HG03521 (cell line): ENCODE measurements around the gene GALNTL6.
"Not testable (repeated sequence)": the region's sequence is repeated elsewhere in the genome, so short reads cannot be mapped to it uniquely, and the experiment has no call there.

Experiments
- ATAC-seq: cut with Tn5 transposase; IDR thresholded peaks from one replicate; pipeline ENCODE4 v1.9.1; 2021; ENCODE audit warnings: mild to moderate bottlenecking, moderate library complexity; ENCODE audit not compliant: unreplicated experiment

The GALNTL6 gene

GRCh38 chr4:172997217-172997609 lies 1184.0 kb downstream of the GALNTL6 start:
- no peak for ATAC-seq

GRCh38 chr4:172997856-172998255 lies 1184.7 kb downstream of the GALNTL6 start:
- no peak for ATAC-seq

DNA sequence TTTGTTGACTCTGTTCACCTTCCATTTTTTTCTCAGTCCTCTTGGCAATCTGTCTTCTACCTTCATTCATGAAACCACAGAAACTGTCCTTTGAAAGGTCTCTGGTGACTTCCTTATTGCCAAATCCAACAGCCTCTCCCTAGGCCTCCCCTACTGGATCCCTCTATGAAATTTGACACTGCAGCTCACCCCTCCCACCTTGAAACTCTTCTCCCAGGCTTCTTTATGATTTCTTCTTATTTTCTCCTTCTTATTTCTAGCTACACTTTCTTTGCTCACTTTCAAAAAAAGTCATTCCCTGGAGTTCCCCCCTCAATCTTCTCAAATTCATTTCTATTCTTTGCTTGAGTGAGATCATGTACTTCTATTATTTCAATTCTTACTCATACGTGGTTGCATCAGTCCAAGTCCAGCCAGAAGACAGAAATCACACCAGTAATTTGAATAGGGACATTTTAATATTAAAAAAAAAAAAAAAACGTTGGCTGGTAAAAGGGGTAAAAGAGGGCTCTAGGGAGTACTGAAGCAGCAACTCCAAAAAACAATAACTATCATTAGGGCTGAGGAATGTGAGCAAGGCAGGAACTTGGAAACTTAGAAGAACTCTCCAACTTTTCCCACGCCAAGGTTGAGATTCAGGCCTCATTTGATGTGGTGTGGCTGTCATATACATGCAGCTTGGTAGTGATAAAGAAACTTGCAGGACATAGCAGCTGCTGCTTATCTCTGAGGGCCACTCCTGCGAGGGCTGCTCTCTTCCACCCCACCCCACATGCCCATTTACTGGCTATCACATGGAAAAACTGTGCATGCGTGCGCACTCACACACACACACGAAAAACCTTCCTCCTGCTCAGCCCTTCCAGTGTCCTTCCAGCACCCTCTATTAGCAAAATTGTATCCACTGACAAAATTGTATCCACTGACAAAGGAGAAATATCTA lies 1185.6 kb downstream of the GALNTL6 start:
- ATAC-seq = no peak

GRCh38 chr4:173001571-173001970 lies 1188.4 kb downstream of the GALNTL6 start:
- ATAC-seq = no peak

GRCh38 chr4:173002830-173003561 lies 1189.8 kb downstream of the GALNTL6 start:
- no peak for ATAC-seq

GRCh38 chr4:173005912-173006633 lies 1192.9 kb downstream of the GALNTL6 start:
- no peak for ATAC-seq

- ATAC-seq = no peak
These were observed 1195.2 kb downstream of the GALNTL6 start for GRCh38 chr4:173008436-173008835.

DNA sequence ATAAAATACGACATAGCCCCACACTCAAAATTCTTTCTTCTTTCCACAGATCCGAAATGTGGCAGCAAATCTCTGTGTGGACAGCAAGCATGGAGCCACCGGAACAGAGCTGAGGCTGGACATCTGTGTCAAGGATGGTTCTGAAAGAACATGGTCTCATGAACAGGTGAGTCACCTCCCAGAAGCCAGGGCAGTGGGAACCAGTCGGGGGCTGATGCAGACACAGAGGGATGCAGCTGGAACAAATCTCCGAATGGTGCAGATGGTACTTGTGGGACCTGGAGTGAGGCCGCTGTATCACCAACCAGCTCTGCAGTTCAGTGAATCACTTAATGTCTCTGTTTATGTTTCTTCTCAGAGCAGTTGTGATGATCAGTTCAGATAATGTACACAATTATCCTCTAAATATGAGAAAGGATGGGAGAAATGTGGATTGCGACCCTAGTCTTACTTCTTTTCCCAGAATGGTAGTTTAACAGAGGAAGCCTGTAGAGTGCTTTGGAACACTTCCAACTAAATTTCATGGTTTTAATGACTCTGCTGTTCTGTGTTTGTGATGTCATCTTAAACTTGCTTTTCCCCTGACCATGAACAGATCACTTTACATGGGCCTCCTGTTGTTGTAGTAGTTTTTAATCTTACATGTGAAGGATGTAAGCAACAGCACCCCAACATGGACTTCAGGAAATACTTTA lies 1196.1 kb downstream of the GALNTL6 start:
- no peak for ATAC-seq

DNA sequence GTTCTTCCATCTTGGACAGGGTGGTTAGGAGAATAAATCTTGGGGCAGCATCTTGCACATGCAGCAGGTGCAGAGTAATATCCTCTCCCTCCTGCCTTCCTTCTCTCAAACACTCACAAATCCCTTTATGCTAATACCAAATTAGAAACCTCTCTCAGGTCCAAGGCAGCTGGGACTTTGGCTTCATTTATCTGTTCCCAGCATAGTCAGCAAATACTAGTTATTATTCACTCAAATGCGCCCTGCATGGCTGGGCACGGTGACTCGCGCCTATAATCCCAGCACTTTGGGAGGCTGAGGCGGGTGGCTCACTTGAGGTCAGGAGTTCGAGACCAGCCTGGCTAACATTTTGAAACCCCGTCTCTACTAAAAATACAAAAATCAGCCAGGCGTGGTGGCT lies 1199.4 kb downstream of the GALNTL6 start:
- ATAC-seq = no peak

DNA sequence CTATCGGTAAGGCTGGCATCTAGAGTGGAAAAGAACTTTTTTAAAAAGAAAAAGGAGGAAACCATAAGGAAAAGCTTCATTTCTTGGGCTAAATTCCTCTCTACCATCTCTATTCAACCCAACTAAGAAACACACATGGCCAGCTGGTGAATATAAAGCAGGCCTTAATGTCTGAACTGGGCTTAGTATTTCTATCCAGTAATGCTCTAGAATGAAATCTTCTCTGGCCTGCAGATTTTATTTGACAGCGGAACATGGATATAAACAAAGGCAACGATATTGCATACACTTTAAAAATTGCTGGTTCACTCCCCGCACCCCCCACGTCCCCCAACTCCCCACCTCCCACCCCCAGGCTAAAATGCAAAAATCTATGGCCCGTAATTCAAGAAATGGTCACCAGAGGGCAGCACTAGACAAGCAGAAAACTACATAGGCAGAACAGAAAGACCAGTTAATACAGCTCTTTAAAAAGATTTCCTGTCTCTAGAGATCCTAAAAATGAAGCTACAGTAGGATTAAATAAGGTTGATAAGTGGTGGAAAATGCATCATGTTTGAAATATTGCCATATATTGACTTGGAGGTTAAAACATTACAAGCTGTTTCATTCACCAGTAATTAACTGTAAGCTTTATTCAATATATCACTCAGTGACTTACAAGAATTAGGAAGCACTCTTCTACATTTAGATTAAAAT lies 1200.2 kb downstream of the GALNTL6 start:
- no peak for ATAC-seq

GRCh38 chr4:173014113-173014558 lies 1200.9 kb downstream of the GALNTL6 start:
- ATAC-seq = no peak

DNA sequence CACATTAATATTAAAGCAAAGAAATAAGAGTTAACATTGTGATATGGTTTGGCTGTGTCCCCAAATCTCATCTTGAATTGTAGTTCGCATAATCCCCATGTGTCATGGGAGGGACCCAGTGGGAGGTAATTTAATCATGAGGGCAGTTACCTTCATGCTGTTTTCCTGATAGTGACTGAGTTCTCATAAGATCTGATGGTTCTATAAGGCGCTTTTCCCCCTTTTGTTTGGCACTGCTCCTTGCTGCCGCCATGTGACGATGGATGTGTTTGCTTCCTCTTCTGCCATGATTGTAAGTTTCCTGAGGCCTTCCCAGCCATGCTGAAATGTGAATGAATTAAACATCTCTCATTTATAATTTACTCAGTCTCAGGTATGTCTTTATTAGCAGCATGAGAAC lies 1201.6 kb downstream of the GALNTL6 start:
- ATAC-seq = no peak

DNA sequence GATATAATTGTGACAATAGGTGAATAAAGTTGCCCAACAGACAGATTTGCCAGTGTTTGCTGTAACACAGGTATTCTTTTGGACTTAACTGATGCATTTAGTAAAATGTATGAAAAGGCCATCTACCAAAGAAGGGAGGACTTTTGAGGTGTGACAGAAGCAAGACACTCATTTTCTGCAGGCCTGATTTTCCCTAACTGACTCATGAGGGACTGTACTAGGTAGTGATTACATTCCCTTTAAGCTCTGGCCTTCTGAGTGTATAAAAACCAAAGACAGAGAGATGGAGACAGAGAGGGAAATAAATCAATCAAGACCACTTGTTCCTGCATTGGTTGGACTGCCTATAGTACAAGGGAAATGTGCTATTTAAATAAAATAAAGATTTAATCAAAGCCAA lies 1204.6 kb downstream of the GALNTL6 start:
- no peak for ATAC-seq

DNA sequence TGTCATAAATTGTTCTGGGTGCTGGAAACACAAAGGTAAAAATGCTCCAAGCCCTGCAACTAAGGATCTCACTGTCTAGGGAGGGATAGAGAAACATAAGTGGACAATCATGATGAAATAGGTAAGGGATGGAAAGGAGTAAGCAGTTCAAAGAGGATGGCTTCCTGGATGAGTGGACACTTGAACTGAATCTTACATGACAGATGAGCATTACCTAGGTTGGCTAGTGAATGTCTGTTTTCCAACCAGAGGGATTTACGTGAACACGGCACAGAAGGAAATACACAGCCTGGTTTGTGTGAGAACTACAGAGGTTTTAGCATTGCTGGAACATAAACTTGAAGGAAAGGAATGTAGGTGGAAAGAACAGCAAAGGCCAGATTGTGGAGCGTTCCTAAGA lies 1205.2 kb downstream of the GALNTL6 start:
- no peak for ATAC-seq

DNA sequence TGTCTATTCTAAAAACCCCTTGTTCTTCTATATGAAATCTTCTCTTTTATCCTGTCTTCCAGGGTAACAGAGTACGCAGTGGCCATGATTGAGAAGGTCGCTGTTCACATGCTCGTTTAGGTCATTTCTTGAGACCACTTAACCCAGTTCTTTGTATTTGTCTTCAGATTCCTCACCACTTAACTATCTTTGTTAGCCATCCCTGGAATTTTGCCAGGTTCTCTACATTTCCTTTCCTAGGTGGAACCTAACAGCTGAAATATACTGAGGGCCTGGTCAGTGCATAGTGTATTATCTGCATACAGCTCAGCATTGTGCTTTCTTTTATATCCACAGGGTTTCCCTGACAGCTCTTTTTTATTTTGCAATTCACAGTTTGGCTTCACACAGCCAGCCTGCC lies 1206.5 kb downstream of the GALNTL6 start:
- ATAC-seq = no peak

GRCh38 chr4:173021746-173022573 lies 1208.8 kb downstream of the GALNTL6 start:
- not testable (repeated sequence) for ATAC-seq

GRCh38 chr4:173024203-173024602 lies 1211.0 kb downstream of the GALNTL6 start:
- ATAC-seq = no peak

DNA sequence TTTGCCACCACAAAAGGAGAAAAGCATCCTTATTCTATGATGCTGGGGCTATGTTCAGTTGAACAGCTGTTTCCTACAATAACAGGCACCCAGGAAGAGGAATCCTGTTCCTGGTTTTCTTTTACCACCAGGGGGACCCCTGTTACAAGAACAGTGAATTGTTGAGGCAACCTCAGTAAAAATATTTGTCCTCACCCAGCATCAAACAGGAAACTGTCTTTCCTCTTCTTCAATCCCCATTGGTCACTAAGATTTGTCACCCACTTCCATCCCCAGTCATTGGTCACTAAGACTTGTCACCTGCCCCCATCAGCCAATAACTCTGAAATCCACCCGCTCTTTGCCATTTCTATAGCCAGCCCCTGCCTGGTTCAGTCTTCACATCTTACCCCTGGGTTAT lies 1211.9 kb downstream of the GALNTL6 start:
- ATAC-seq = peak; percentile 76

- ATAC-seq = no peak
These were observed 1224.0 kb downstream of the GALNTL6 start for GRCh38 chr4:173037242-173037641.
